HG03280 (cell line): ENCODE measurements around the gene UGT1A3.

Experiments used
- ATAC-seq: cut with Tn5 transposase; IDR thresholded peaks from one replicate; pipeline ENCODE4 v1.9.1; 2021; ENCODE audit warnings: mild to moderate bottlenecking, moderate library complexity; ENCODE audit not compliant: unreplicated experiment

UGT1A3 gene

DNA sequence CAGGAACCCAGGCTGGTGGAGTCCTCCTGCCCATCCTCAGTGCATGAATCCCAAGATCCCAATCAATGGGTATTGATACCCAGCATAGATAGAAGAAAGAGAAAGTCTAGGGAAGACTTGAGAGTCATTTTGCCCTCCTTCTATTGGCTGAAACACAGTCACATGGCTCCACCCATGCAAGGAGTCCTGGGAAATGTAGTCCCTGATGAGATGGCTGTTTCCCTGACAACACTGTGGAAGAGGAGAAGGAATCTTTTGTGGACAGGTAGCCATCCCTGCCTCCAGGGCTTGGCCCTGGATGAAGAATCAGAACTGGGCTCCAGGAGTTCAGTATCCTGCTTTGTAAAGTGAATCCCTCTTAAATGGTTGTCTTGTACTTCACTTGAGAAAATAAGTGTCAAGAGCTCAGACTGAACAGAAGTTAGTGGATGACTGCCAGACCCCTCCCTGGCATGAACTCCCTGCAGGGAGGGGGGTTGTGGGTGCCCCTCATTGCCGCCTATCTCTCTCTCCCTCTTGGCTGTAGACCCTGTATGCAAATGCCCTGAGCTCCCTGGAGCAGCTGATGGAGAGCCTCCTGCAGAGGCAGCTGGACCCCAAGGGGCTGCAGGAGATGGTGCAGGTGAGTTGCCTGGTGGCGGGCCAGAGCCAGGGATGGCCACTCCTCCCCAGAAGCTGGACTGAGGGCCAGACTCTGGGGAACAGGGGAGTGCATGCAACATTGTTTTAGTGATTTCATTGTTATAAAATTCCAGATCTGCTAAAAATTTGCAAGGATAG, 85.4 kb downstream of the UGT1A3 start:
- no peak for ATAC-seq

DNA sequence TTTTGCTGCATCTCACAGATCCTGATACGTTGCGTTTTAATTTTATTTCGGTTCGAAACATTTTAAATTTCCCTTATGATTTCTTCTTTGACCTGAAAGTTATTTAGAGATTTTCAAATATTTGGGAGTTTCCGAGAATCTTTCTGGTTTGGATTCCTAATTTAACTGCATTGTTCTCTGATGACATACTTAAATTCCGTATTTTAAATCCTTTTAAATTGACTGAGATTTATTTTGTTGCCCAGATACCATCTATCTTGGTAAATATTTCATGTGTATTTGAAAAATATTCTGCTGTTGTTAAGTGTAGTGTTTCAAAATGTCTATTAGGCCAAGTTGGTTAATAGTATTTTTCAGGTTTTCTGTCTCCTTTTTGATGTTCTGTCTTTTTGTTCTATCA, 87.0 kb downstream of the UGT1A3 start:
- ATAC-seq, result no peak

DNA sequence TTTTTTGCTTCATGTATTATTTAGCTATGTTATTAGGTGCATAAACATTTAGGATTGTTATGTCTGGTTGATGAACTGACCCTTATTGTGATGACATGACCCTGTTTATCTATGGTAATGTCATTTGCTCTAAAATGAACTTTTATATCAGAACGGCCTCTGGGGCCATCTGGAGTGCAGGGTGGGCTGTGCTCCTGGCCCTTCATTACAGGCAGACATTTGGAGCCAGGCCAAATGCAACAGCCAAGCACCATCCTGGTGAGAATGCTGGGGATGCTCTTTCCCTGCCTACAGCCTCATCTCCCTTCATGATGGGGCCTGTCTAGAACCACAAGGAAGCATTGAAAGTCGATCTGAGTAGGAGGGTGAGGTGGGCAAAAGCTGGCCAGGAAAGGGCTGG, 87.5 kb downstream of the UGT1A3 start:
- no peak for ATAC-seq

DNA sequence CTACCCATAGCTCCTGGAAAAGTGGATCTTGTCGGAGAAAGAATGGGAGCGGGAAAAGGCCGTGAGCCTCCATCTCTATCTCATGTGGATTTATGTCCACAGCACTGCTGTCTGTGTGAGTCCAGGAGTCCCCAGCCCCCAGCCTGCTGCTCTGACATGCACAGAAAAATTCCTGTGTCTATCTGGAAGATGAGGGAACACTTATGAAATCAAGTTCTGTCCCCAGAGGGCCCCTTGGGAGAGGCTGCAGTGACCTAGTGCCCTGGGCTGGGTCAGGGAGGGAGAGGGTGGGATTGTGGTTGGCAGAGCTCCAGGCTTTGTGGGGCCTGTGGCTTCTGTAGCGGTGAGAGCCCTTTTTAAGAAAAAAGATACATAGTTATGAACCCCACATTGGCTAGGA, 87.9 kb downstream of the UGT1A3 start:
- no peak for ATAC-seq

DNA sequence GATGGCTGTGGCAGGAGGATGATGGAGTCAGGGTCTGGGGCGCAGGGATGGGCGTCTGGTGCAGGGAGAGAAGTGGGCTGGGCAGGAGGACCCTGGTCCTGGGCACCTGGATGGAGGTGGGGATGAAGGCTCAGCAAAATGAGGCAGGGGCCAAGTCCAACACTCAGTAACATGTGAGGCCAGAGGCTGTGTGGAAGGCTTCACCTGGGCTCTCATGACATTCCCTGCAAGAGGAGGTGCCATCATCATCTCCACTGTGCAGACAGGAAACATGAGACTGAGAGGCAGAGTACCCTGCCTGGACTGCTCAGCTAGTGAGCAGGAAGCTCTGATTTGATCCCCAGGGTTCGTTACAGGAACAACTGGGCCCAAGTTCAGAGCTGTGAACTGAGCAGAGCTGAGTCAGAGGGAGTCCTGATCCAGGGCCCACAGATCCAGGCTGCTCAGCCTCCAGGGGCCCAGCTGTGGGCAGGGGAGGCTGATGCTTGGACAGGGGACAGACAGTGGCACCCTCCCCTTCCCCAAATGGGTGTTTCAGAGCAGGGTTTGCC, 88.6 kb downstream of the UGT1A3 start:
- no peak for ATAC-seq

DNA sequence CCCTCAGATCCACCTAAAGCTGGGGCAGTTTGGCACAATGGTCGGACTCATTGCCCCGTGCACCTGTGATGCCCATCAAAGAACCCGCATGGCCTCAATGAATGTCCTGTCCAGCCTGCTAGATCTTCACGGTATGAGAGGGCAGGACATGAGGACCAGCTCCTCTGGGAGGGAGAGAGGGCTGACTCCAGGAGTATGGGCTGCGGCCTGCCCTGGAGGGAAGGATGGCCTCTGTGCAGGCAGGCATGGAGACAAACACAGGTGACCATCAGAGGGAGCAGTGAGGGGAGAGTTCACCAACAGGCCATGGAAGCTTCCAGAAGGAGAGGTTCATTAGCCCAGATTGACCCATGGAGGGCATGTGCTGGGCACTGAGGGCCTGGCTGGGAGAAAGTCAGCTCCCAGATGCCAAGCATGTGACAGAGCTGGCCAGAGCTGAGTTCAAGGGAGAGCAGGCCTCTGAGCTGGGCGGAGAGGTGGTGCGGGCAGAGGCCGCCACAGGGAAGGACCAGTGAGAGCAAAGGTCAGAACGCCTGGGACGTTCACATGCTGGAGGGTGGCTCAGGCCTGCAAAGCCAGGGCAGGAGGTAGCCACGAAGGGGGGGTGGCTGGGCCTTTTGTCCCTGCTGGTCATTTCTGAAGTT, 89.3 kb downstream of the UGT1A3 start:
- ATAC-seq, result no peak

DNA sequence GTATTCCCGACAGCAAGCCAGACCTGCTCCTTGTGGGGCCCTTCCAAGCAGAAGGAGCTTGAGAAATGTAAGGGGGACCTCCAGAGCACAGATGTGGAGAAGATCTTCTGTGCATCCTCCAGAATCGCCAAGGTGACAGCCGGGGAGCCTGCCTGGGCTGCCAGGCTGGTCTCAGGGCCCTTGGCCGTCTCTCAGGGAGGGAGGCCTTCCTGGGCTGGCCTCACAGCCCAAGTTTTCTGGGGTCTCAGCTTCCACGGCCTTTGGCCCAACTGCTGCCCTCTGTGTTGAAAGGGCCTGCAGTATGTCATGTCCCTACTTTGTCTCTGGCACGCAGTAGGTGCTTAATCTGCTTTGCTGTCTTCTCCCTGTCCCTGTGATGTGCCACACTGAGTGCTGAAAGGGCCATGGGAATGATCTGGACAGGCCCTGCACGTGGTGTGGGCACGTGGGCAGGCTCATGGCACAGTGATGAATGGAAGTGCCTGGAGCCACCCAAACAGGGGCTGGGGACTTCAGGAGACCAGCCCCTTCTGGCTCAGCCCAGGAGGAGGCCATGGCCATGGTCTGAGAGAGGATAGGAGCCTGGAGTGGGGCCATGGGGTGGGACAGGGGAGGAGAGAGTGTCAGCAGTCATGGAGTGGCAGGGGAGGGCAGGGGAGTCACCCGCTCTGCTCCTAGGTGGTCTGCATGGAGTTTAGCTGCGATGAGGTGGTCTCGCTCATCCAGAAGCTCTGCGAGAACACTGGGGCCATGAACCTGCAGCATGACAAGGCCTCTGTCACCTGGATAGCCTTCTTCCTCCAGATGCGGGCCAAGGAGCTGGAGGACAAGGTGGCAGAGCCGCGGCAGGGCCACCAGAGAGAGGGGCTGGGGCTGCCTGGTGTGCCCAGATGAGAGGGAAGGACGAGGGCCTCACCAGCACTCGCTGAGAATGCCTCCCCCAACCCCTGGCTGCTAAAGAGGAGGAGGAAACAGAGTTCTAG, 90.1 kb downstream of the UGT1A3 start:
- ATAC-seq, result no peak

DNA sequence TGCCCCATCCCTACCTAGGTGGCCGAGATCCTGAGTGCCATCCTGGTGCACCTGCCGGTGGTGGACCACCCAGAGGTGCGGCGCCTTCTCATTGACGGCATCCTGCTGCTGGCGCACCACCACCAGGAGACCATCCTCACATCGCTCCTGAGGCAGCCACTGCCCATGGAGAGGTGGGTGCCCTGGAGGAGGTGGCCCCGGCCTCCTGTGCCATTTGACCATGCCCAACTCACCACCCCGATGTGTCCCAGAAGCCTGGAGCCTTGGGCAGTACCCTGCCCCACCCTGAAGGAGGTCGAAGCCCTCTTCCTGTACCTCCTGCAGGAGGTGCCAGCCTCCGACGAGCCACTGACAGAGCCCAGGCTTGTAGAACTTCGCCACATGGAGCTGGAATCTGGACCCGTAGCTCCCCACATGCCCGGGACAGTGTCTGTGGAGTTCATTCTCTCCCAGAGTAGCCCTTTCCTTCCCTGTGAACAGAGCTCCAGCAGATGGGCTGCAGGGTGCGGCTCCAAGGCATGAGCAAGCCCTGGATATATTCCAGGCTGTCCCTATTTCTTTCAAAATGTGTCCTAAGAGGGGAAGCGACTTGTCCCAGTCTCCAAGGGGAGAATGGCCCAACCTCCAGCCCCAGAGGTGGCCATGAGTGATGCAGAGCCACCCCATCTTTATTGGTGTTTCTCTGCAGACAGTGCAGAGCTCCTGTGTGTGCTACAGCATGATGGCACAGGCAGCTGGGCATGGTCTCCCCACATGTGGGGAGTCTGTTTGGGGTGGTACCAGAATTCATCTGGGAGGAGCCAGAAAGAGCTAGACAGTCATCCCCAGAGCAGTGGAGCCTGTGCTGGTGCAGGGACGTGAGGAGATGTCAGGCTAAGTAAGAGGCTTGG, 91.3 kb downstream of the UGT1A3 start:
- ATAC-seq, result no peak

DNA sequence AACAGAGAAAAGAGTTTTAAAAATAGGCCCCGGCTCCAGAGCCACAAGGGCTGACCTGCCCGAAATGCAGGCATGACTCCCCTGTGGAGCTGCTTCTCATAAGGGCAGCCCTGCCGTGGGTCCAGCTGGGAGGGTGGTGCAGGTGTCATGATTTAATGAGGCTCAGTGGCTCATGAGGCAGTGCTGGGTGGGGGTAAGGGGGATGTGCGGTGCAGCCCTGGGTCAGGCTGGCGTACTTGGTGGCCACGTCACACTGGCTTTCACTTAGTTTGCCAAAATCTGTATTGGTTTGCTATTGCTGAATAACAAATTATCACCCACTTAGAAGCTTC, 91.9 kb downstream of the UGT1A3 start:
- no peak for ATAC-seq

DNA sequence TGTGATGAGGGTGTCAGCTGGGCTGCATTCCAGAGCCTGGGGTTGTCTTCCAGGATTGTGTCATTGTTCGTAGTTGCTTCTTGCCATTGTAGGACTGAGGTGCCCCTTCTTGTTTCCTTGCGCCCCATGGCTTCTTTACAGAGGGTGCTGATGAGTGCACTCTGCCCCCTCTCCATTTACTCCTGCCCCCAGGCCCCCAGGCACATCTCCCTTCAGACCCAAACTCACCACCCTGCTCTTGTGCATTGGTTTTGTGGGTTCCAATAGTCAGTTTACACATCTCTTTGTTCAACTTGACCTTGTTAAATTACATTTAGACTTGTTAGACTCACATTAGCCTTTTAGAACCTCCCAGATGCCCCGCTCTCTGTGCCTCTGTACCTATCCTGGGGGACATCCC, 92.4 kb downstream of the UGT1A3 start:
- ATAC-seq, result no peak

DNA sequence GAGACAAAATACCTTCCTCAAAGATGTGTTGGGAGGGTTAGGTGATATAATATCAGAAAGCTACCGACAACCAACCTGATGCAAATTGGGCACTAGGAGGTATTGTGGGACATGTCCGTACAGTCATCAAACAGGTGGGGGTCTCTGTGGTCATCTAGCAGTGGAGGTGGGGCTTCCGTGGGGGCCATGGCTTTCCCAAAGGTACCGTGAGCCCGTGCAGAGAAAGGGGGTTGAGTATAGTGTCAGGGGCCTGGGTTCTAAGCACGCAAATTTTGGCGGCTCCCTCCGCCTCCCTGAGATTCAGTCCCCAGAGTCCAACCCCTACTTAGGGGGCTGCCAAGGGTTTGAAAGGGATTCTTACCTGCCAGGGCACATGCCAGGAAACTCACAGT, 92.9 kb downstream of the UGT1A3 start:
- no peak for ATAC-seq

DNA sequence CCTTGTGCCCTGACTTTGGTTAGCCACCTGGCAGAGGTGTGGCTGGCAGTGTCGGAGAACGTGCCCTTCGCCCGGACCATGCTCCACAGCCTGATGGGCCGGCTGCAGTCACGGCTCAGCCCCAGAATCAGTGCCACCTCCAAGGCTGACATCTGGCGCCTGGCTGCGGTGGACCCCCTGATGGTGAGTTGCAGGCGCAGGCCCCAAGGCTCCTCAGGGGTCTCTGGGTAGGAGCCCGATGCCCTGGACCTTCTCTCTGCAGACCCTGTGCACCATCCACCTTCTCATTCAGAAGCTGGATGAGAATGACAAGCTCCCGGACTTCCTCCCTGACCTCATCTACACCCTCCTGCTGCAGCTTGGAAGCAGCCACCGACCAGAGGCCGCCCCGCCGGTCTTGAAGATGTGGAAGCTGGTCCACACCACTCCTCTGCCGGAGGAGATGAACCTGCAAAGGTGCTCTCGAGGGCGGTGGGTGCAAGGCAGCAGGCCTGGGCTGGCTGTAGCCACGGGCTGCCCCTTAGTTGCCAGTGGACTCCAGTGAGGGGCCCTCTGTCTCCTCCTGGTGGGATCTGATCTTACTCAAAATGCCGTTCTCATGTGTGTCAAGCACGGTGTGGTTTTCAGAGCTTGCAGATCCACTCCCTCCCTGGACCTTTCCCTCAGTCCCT, 93.4 kb downstream of the UGT1A3 start:
- no peak for ATAC-seq
